ENCODE measurements around the gene PARP16. TPM values are rescaled to one million over a fixed set of nuclear protein-coding genes. Genes with fewer than 3 reads are reported as not detected.

Gene PARP16
- total RNA-seq, 3 donors from 2014 or later (not counting 1 experiment from before 2014, with no cell fraction given), result 11.7 to 19.3 (median 16.4) TPM

GRCh38 chr15:65219137-65219536 lies 67.5 kb downstream of the PARP16 start:
- H3K4me1 ChIP-seq (ENCODE audit: control insufficient read depth, insufficient read depth, low read length), result no peaks in the 10 kb centered on the region
- WGBS (ENCODE audit: insufficient coverage), result 77% methylated on average over 3 of the region's 3 CpGs
- Mint-ChIP-seq H3K27me3 (ENCODE audit: low read depth in 2 of 2) (no peaks in the 10 kb centered on the region), H3K9me3 (no peaks in the 10 kb centered on the region), H3K4me3 (no peak overlapping the region), H3K36me3 (no peaks in the 10 kb centered on the region), H3K27ac (no peak overlapping the region), H3K4me1 (peaks cover 0 to 4% of the 10 kb centered on the region in 2 donors)
- no peak overlapping the region for H3K4me3 ChIP-seq (ENCODE audit: low read length)
- no peaks in the 10 kb centered on the region for H3K36me3 ChIP-seq (ENCODE audit: control insufficient read depth, insufficient read depth, low read length)
- no peaks in the 10 kb centered on the region for H3K9me3 ChIP-seq (ENCODE audit: control insufficient read depth, insufficient read depth, low read length)
- no peak for ATAC-seq
- H3K27ac ChIP-seq (ENCODE audit: low read length), result no peak overlapping the region
- no peak for DNase-seq
- TF ChIP-seq, protein P1, sequence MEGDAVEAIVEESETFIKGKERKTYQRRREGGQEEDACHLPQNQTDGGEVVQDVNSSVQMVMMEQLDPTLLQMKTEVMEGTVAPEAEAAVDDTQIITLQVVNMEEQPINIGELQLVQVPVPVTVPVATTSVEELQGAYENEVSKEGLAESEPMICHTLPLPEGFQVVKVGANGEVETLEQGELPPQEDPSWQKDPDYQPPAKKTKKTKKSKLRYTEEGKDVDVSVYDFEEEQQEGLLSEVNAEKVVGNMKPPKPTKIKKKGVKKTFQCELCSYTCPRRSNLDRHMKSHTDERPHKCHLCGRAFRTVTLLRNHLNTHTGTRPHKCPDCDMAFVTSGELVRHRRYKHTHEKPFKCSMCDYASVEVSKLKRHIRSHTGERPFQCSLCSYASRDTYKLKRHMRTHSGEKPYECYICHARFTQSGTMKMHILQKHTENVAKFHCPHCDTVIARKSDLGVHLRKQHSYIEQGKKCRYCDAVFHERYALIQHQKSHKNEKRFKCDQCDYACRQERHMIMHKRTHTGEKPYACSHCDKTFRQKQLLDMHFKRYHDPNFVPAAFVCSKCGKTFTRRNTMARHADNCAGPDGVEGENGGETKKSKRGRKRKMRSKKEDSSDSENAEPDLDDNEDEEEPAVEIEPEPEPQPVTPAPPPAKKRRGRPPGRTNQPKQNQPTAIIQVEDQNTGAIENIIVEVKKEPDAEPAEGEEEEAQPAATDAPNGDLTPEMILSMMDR (IDR thresholded peaks at IDR 0.05), result no peak
- no peaks in the 10 kb centered on the region for H3K27me3 ChIP-seq (ENCODE audit: control insufficient read depth, insufficient read depth, low read length)
- intact Hi-C loops (cut with micrococcal nuclease), result no loop called here

GRCh38 chr15:65217526-65218482 lies 68.9 kb downstream of the PARP16 start:
- Mint-ChIP-seq H3K36me3 (no peaks in the 10 kb centered on the region), H3K4me1 (peaks cover 0 to 4% of the 10 kb centered on the region in 2 donors), H3K27me3 (ENCODE audit: low read depth in 2 of 2) (no peaks in the 10 kb centered on the region), H3K4me3 (no peak overlapping the region), H3K9me3 (no peaks in the 10 kb centered on the region), H3K27ac (no peak overlapping the region)
- TF ChIP-seq, protein P1 (IDR thresholded peaks at IDR 0.05), result no peak
- no peak for DNase-seq
- WGBS (ENCODE audit: insufficient coverage), result 77% methylated on average over 10 of the region's 10 CpGs
- no peaks in the 10 kb centered on the region for H3K9me3 ChIP-seq (ENCODE audit: control insufficient read depth, insufficient read depth, low read length)
- no peaks in the 10 kb centered on the region for H3K27me3 ChIP-seq (ENCODE audit: control insufficient read depth, insufficient read depth, low read length)
- no peak overlapping the region for H3K4me3 ChIP-seq (ENCODE audit: low read length)
- no peak overlapping the region for H3K27ac ChIP-seq (ENCODE audit: low read length)
- no peak for ATAC-seq
- intact Hi-C loops (cut with micrococcal nuclease), result no loop called here
- H3K4me1 ChIP-seq (ENCODE audit: control insufficient read depth, insufficient read depth, low read length), result no peaks in the 10 kb centered on the region
- H3K36me3 ChIP-seq (ENCODE audit: control insufficient read depth, insufficient read depth, low read length), result no peaks in the 10 kb centered on the region

DNA sequence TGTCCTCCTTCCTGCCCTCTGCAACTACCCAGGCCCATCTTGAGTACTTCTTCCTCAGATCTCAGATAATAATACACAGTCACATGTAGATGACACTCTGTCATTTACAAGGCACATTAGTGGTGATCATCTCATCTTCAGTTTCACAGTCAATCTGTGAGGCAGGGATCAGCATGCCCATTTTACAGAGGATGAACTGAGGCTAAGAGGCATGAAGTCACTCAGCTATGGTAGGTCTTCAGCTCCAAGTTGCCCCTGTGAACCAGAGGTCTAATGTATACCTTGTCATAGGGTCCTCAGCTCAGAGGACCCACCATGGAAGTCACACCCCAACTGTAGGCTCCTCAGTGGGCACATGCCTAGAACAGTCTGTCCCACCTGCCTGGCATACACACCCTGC lies 71.2 kb downstream of the PARP16 start:
- H3K4me3 Mint-ChIP-seq, result no peak overlapping the region
- no peaks in the 10 kb centered on the region for H3K36me3 Mint-ChIP-seq
- Histone ChIP-seq H3K4me1 (ENCODE audit: control insufficient read depth, insufficient read depth, low read length) (no peaks in the 10 kb centered on the region), H3K36me3 (ENCODE audit: control insufficient read depth, insufficient read depth, low read length) (no peaks in the 10 kb centered on the region), H3K27ac (ENCODE audit: low read length) (no peak overlapping the region), H3K27me3 (ENCODE audit: control insufficient read depth, insufficient read depth, low read length) (no peaks in the 10 kb centered on the region), H3K9me3 (ENCODE audit: control insufficient read depth, insufficient read depth, low read length) (no peaks in the 10 kb centered on the region), H3K4me3 (ENCODE audit: low read length) (no peak overlapping the region)
- H3K4me1 Mint-ChIP-seq, result peaks cover 0 to 4% of the 10 kb centered on the region in 2 donors
- H3K27me3 Mint-ChIP-seq (ENCODE audit: low read depth in 2 of 2), result no peaks in the 10 kb centered on the region
- ATAC-seq (no peak), DNase-seq (no peak)
- TF ChIP-seq, protein P1 (IDR thresholded peaks at IDR 0.05), result no peak
- no peak overlapping the region for H3K27ac Mint-ChIP-seq
- intact Hi-C loops (cut with micrococcal nuclease), result no loop called here
- H3K9me3 Mint-ChIP-seq, result no peaks in the 10 kb centered on the region
